HepG2 (cell line): Measurements from ENCODE around the gene ZNF670. TPM values are rescaled to one million over a fixed set of nuclear protein-coding genes. Genes with fewer than 3 reads are reported as not detected.

Experiments used
- ARID2 ChIP-seq: sonication (generic); formaldehyde crosslinking; IDR thresholded peaks from 2 replicates; pipeline ENCODE4 v1.8.1; 2022; ENCODE audit warnings: mild to moderate bottlenecking, missing genetic modification reagents, borderline replicate concordance
- BATF2 ChIP-seq: sonication (generic); formaldehyde crosslinking; IDR thresholded peaks from 2 replicates; pipeline ENCODE4 v1.8.0; 2022; ENCODE audit warnings: mild to moderate bottlenecking, missing genetic modification reagents, moderate library complexity
- DMTF1 ChIP-seq: sonication (generic); formaldehyde crosslinking; IDR thresholded peaks from 2 replicates; pipeline ENCODE4 v1.4.0; 2020; ENCODE audit warnings: mild to moderate bottlenecking, missing genetic modification reagents
- FOXM1 ChIP-seq: sonication (generic); formaldehyde crosslinking; IDR thresholded peaks from 2 replicates; pipeline ENCODE4 v1.5.0; 2020; ENCODE audit warnings: missing genetic modification reagents
- FUBP1 ChIP-seq: sonication (generic); formaldehyde crosslinking; IDR thresholded peaks from 2 replicates; pipeline ENCODE4 v1.5.1; 2020; ENCODE audit warnings: missing genetic modification reagents, mild to moderate bottlenecking, borderline replicate concordance
- HNF4G ChIP-seq, 2 experiments: sonication (generic) in 1 of 2; formaldehyde crosslinking in 1 of 2; IDR thresholded peaks; 2 replicates each; pipeline versions ENCODE4 v1.4.0 to v1.6.1; 2011 to 2020; ENCODE audit warnings: borderline replicate concordance in 2 of 2, low read depth in 2 of 2, mild to moderate bottlenecking in 2 of 2, low read length in 1 of 2, missing genetic modification reagents in 1 of 2, moderate library complexity in 1 of 2
- NCOA1 ChIP-seq: sonication (generic); formaldehyde crosslinking; IDR thresholded peaks from 2 replicates; pipeline ENCODE4 v1.9.0; 2021; ENCODE audit warnings: missing genetic modification reagents
- NFKBIZ ChIP-seq: IDR thresholded peaks from 2 replicates; pipeline ENCODE4 v1.6.1; 2018; ENCODE audit warnings: missing genetic modification reagents, missing compliant biosample characterization
- NR2C2 ChIP-seq: sonication (generic); formaldehyde crosslinking; IDR thresholded peaks from 2 replicates; pipeline ENCODE4 v1.4.0; 2020; ENCODE audit warnings: missing genetic modification reagents, mild to moderate bottlenecking, moderate library complexity, borderline replicate concordance
- NRL ChIP-seq: sonication (generic); formaldehyde crosslinking; IDR thresholded peaks from 2 replicates; pipeline ENCODE4 v1.5.0; 2020; ENCODE audit warnings: missing genetic modification reagents, mild to moderate bottlenecking, moderate library complexity, borderline replicate concordance
- ONECUT2 ChIP-seq: sonication (generic); formaldehyde crosslinking; IDR thresholded peaks from 2 replicates; pipeline ENCODE4 v1.4.0; 2020; ENCODE audit warnings: missing genetic modification reagents
- REL ChIP-seq: sonication (generic); formaldehyde crosslinking; conservative IDR thresholded peaks from 2 replicates; pipeline ENCODE4 v1.8.0; 2022; ENCODE audit warnings: mild to moderate bottlenecking, missing genetic modification reagents, moderate library complexity
- RFXAP ChIP-seq: sonication (generic); formaldehyde crosslinking; IDR thresholded peaks from 2 replicates; pipeline ENCODE4 v1.4.0; 2020; ENCODE audit warnings: missing genetic modification reagents, borderline replicate concordance
- SAP130 ChIP-seq: IDR thresholded peaks from 2 replicates; pipeline ENCODE4 v1.6.1; 2016; ENCODE audit warnings: low read depth
- SIN3A ChIP-seq: IDR thresholded peaks from 2 replicates; pipeline ENCODE4 v1.6.1; 2011; ENCODE audit warnings: low read depth, mild to moderate bottlenecking, control low read depth, low read length, borderline replicate concordance
- SRSF4 ChIP-seq: fragments of 200-400 bp; formaldehyde crosslinking; IDR thresholded peaks from one replicate; pipeline ENCODE4 v1.6.1; 2018; ENCODE audit warnings: mild to moderate bottlenecking, low read depth, low read length, moderate library complexity; ENCODE audit not compliant: poor library complexity, severe bottlenecking
- TBX3 ChIP-seq: fragments of 450-650 bp; IDR thresholded peaks from 2 replicates; pipeline ENCODE4 v1.6.1; 2017; ENCODE audit warnings: antibody characterized with exemption, mild to moderate bottlenecking, inconsistent platforms, borderline replicate concordance
- TEAD2 ChIP-seq: sonication (generic); formaldehyde crosslinking; IDR thresholded peaks from 2 replicates; pipeline ENCODE4 v1.9.0; 2021; ENCODE audit warnings: missing genetic modification reagents
- YEATS2 ChIP-seq: sonication (generic); formaldehyde crosslinking; IDR thresholded peaks from 2 replicates; pipeline ENCODE4 v1.4.0; 2020; ENCODE audit warnings: missing genetic modification reagents, borderline replicate concordance
- ZNF205 ChIP-seq: IDR thresholded peaks from 2 replicates; pipeline ENCODE4 v1.6.1; 2018; ENCODE audit warnings: missing biosample characterization, missing genetic modification reagents
- ZNF441 ChIP-seq: sonication (generic); formaldehyde crosslinking; IDR thresholded peaks from 2 replicates; pipeline ENCODE4 v1.7.0; 2021; ENCODE audit warnings: missing genetic modification reagents, borderline replicate concordance
- ZNF670 ChIP-seq: sonication (generic); formaldehyde crosslinking; IDR thresholded peaks from 2 replicates; pipeline ENCODE4 v1.8.0; 2022; ENCODE audit warnings: mild to moderate bottlenecking, missing genetic modification reagents, borderline replicate concordance
- polyA plus RNA-seq, 8 experiments: library from polyadenylated mRNA; depleted of rRNA in 3 of 8; stranded (reverse) in 7 of 8; unstranded in 1 of 8; fragments of >200 nt; fragmentation: Illumina TruSeq in 4 of 8; extraction: Trizol in 4 of 8; gene quantifications; 2 replicates each; pipeline versions ENCODE4 v1.2.1 to v1.2.3, GENCODE V29; 2011 to 2016; ENCODE audit warnings: low read depth in 4 of 8, missing spikeins in 1 of 8, mixed read lengths in 1 of 8; ENCODE audit not compliant: insufficient read depth in 1 of 8
- total RNA-seq, 5 experiments: library from RNA; depleted of rRNA; stranded (reverse); fragments of >200 nt; fragmentation: Illumina TruSeq; extraction: Trizol; gene quantifications; 2 replicates each; pipeline ENCODE4 v1.2.3, GENCODE V29; 2016; ENCODE audit warnings: low read depth in 1 of 5

ZNF670 gene
- total and polyA plus RNA-seq, 2 of the 13 experiments (the other 11 are each of a cell fraction or from before 2014, with no cell fraction given) = 4.2 to 10.9 TPM

- TF ChIP-seq SIN3A (peak; percentile 55; the same call in 1 of the 2 replicates), TEAD2 (CRISPR knock-in tag) (no peak), HNF4G (IDR thresholded peaks at IDR 0.05; ENCODE audit: borderline replicate concordance, low read depth, low read length) (peak; percentile 56; the same call in 1 of the 2 replicates), HNF4G (CRISPR knock-in tag; IDR thresholded peaks at IDR 0.05; ENCODE audit: borderline replicate concordance, low read depth) (no peak), NRL (CRISPR knock-in tag) (no peak), BATF2 (CRISPR knock-in tag) (no peak), SAP130 (peak; percentile 80), YEATS2 (CRISPR knock-in tag) (peak; percentile 36; the same call in 1 of the 2 replicates), TBX3 (0 out of 2 replicates have a peak, but pooled peaks have one; percentile 12), NCOA1 (CRISPR knock-in tag) (no peak), DMTF1 (CRISPR knock-in tag) (no peak), FUBP1 (CRISPR knock-in tag) (no peak), ARID2 (CRISPR knock-in tag) (no peak), ZNF441 (CRISPR knock-in tag) (no peak), ZNF205 (CRISPR knock-in tag) (no peak), RFXAP (CRISPR knock-in tag) (0 out of 2 replicates have a peak, but pooled peaks have one; percentile 63), NR2C2 (CRISPR knock-in tag) (0 out of 2 replicates have a peak, but pooled peaks have one; percentile 13), ZNF670 (no peak), NFKBIZ (no peak), REL (CRISPR knock-in tag) (no peak), FOXM1 (CRISPR knock-in tag) (no peak), SRSF4 (no peak), ONECUT2 (CRISPR knock-in tag) (peak; percentile 86)
Observed at GRCh38 chr1:247079141-247079874, 697 bp upstream of the ZNF670 start (continued).
